NCI-H2029 (cell line): ENCODE measurements around the gene IMP4.
A peak's percentile ranks its signal among the peaks of the same experiment; 100 is the strongest.

Experiments
- DNase-seq: peaks from one replicate; lab custom pipeline; 2025; lab: John Stamatoyannopoulos, UW

The IMP4 gene

GRCh38 chr2:130336877-130337734 is 5.6 kb upstream of the IMP4 start:
- DNase-seq: peak; percentile 65

- DNase-seq: no peak
These were observed 4.9 kb upstream of the IMP4 start for GRCh38 chr2:130337735-130338325.

DNA sequence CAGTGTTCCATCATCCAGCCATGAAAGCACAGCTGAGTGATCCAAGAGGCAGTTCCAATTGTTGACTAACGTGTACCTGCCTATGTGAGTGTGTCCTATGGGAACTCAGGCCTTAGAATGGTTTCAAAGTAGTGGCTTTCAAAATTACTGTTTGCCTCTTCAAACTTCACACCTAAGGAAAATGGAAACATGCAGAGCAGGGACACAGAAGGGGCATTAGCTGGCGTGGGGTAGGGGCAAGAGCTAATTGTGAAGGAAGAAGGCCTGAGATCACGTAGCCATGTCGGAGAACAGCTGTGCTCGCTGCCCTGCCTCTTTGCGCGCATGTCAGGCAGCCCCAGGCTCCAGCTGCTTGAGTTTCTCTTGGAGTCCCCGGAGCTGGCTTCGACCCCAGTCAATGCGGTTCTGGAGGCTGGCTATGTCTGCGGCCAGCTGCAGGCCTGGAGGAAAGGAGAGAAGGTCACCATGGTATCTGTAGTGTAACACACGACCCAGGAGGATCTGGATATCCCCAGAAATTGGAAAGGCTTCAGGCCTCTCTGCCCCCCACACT is 3.8 kb upstream of the IMP4 start:
- DNase-seq: no peak

DNA sequence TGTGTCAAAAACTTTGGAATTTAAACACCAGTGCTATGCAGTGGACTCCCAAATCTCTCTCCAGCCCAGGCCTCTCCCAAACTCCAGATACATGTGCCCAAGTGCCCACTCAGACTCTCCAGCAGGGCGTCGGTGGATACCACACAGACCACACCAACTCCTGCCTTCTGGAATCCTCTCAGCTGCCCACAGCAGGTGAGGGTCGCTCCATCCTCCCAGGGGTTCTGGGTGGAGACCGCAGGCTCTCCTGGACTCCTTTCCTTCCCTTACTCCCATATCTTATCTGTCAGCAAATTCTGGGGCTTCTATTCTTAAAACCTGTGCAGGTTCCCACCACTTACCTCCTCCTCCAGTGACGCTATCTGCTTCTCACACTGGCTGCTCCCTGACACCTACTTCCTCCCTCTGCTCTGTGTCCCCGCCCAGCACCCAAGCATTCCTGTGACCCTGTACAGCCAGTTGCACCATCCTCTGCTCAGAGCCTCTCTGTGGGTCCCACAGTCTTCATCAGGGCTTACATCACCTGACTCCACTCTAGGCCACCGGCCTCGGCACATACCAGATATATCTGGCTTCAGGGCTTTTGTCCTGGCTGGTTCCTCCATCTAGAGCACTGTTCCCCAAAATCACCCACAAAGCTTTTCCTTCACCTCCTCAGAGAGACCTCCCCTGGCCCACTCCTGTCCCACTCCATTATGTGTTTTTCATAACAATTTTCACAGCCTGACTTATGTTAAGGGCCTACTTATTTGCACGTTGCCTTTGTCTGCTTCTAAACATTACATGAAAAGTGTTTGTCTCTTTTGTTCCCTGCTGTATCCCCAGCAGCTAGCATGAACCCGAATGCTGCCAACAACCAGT is 2.6 kb upstream of the IMP4 start:
- DNase-seq: no peak

DNA sequence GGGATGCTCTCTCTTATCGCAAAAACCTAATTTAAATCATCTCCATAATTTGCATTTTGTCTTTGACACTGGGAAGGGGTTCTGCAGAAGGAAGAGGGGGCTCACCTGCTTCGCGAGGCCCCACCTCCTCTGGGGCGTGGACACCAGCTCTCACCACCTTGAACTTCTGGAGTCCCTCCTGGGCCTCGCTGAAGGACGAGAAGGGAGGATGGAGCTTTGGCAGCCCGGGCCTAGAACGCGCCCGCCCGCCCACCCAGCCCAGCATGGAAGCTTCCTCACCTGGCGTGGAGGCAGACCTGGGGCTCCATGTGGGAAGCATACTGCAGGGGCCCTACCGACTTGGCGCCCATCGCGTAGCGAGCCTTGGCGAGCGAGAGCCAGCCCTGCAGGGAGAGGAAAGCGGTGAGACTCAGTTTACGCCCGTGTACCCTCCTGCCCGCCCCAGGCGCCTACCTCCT is 1.1 kb upstream of the IMP4 start:
- no peak for DNase-seq

DNA sequence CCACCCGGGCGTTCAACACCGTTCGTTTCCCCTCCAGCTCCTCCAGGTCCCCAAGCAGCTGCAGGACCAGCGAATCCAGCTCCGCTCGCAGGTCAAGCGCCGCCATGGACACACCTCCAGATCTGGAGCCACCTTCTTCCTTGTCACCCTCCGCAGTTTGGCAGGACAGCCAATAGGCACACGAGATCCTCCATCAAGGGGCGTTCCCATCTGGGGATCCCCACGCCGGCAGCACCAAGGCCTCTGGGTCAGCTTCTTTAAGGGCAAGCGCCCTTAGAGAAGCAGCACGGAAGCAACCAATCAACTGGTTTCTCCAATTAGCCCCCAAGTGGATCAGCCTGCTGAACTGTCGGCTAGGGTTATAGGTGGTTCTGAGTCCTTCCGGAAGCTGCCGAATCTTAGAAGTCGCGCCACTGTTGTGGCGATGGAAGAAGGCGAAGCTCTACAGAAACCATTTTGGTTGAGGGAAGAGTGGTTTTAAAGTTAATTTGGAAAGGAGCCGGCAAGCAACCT is 621 bp upstream of the IMP4 start:
- peak; percentile 84 for DNase-seq

DNA sequence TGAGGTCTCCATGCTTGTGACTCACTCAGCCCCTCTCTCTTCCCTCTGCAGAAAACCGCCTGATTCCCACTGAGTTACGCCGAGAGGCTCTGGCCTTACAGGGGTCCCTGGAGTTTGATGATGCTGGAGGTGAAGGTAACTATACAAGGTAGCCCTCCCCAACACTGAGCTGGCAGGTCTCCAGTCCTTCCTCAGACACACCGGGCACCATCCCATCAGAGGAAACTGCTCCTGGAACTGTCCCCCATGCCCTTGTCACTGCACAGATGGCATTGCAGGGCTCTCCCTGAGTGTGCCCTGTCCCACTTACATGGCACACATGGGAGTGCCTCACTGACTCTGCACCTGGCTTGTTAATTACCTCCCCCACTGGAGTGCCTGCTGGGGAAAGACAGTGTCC is 1.9 kb downstream of the IMP4 start:
- no peak for DNase-seq

DNA sequence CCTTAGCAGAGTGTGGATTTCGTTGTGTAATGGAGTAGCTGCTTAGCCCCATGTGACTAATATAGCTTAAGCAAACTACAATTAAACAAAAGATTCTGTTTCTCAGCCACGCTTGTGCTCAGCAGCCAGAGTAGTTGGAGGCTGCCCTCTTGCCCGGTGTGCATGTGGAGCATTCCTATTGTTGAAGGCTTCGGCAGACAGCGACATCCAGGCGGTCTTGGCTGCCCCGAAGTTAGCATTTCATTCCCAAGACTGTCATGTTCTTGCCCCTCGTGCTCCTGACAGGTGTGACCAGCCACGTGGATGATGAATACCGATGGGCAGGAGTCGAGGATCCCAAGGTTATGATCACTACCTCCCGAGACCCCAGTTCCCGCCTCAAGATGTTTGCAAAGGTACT is 2.4 kb downstream of the IMP4 start:
- DNase-seq: no peak

DNA sequence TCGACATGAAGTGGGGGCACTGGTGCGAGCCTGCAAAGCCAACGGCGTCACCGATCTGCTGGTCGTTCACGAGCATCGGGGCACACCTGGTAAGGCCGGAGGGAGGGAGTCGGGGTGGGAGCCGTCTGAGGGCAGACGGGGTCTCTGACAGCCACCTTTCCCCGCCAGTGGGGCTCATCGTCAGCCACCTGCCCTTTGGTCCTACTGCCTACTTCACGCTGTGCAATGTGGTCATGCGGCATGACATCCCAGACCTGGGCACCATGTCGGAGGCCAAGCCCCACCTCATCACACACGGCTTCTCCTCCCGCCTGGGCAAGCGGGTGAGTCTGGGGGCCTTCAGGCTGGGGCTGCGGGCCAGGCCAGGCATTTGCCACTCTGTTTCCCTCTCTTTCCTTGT is 2.9 kb downstream of the IMP4 start:
- DNase-seq: no peak

- no peak for DNase-seq
These were observed 3.5 kb downstream of the IMP4 start for GRCh38 chr2:130346041-130346740.

- no peak for DNase-seq
These were observed 4.0 kb downstream of the IMP4 start for GRCh38 chr2:130346741-130347066.

GRCh38 chr2:130347220-130347925 is 4.7 kb downstream of the IMP4 start:
- no peak for DNase-seq

DNA sequence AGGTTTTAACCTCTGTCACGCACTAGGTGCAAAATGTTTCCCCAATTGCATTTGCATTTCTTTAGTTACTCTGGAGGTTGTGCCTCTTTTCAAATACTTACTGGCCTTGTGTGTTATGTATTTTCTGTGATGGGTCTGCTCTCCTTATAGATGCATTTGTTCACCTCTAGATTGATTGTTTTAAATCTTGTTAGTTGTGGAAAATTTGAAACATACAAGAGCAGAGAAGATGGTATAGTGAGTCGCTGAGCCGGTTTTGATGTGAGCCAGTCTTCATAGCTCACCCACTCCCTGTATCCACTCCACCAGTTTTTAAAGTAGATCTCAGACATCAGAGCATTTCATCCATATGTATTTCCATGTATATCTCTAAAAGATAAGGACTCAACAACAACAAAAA is 6.5 kb downstream of the IMP4 start:
- DNase-seq: no peak

DNA sequence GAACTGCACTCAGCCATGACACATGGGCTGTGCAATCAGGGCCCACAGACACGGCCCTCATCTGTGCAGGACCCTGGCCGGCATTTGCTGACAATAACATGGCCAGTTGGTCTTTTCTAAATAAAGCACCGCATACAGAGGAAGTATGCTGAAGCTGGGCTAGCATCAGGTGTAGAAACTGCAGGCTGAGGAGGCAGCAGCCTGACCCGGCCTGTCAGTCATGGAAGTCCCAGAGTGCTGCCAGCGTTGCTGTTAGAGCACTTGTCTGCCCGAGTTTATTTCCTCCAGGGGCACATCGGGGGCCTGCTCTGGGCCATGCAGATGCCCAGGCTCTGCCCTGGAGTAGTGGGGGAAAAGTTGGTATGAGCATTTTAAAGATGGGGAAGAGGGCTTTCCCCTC is 9.0 kb downstream of the IMP4 start:
- DNase-seq: no peak

- no peak for DNase-seq
These were observed 9.5 kb downstream of the IMP4 start for GRCh38 chr2:130352237-130352636.

DNA sequence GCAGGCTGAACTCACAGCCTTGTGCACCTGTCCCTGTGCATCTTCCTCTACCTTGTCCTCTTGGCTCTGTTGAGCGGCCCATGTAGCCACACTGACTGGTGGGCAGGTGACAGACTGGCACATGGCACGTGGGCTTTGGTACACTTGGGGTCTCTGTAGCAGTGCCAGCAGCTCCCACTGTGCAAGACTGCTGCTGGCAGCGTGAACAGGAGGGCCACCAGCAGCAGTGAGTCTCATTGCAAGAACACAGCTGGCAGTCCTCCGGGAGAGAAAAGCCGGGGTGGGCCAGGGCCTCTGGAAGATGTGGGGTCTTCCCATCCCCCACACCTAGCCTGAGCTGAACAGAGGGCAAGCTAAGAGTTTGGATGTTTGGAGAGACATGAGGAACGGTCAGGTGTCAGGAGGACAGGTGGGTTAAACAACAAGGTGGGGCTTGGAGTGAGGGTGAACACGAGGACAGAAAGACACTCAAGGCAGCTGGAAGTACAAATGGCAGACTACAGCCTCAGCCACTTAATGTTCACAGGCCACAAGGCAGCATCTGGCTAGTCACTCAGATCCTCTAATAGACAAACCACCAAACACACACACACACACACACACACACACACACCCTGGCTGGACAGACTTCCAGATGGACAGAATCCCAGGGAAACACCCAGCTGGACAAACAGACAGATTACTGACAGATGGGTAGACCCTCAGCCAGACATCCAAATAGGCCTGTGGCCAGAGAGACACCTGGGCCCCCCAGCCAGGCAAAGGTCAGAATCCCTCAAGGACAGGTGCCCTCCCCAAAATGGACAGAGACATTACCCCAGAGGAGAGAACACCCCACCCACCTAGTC is 10.8 kb downstream of the IMP4 start:
- no peak for DNase-seq

DNA sequence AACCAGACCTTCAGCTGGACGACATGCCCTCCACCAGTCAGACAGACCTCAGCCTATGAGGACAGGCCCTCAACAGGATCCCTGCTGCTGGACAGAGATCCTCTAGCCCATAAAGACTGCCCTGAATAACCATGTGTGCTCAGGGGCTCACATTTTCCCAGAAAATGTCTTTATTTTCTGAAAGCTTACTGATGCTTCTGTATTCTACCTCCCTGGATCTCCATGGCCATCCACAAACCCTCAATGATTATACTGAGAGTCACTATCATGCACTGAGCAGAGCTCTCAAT is 11.4 kb downstream of the IMP4 start:
- DNase-seq: no peak

DNA sequence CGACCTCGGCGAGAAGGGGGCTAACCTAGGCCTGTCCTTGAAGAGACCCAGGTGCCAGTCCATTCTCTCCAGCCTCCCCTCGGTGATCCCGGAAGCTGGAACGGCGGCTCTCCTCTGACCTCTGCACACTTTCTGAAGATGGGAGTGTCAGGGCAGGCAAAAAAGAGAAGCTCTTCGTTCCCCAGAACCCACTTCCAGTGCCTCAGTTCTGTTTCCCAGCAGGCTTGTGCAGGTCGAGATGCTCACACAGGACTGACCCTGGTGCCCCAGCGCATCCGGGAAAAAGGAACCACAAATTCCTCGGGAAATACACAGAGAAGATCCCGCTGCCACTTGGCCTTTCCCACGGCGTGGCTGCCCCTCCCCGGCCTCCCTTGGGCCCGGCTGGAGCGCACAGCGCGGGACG is 12.5 kb downstream of the IMP4 start:
- DNase-seq: no peak

DNA sequence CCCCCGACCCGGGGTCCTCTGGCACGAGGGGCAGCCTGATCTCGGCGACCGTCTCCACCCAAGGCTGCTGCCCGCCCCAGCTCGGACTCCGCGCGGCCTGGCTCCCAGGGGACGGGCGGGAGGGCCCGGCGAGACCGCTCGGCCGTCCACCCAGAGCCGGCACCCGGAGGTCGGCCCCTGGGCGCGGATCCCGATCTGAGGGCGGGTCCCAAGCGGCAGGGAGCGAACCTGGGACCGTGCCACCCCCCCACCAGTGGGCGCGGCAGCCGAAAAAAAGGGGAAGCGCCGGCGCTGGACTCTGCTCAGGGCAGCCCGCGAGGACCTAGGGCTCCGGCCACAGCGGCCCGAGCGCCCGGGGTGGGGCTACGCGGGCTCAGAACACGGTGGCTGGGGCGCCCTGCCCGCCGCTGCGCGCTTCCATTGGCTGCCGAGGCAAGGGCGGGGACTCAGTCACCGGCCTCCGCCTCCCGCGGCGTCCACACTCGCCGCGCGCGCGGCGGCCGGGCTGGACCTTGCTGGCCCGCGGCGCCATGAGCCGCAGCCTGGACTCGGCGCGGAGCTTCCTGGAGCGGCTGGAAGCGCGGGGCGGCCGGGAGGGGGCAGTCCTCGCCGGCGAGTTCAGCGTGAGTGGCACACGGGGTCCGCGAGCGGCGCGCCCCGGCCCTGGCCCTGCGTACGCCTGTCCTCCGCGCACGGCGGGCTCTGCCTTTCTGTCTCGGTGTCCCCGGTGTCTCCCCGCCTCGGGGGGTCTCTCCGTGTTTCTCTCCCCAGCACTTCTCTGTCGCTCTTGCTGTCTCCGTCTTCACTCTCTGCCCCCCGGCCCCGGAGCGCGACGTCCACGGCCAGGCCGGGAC is 13.1 kb downstream of the IMP4 start, which contains the start of gene PTPN18:
PTPN18 (plus strand) TSS at position 479 of the 854 bp plus-strand sequence; CDS start at position 531, 52 bp downstream.
- peak; percentile 56 for DNase-seq
